ENCODE data around the gene JMJD4.

GRCh38 chr1:227746676-227747075, 11.6 kb upstream of the JMJD4 start:
- TF ChIP-seq POLR2AphosphoS5 (IDR thresholded peaks at IDR 0.05; ENCODE audit: low read depth, low read length) (no peak), POLR2A (IDR thresholded peaks at IDR 0.05; ENCODE audit: low read depth, low read length) (no peak), TAF1 (IDR thresholded peaks at IDR 0.05; ENCODE audit: low read depth, low read length) (no peak), PAX5 (IDR thresholded peaks at IDR 0.05; ENCODE audit: insufficient read depth, low read length, severe bottlenecking) (no peak), POU2F2 (IDR thresholded peaks at IDR 0.05; ENCODE audit: low read depth, low read length) (no peak), SPI1 (IDR thresholded peaks at IDR 0.05; ENCODE audit: low read depth, low read length) (no peak)
